ENCODE data around the gene CARD11. TPM values are rescaled to one million over a fixed set of nuclear protein-coding genes. Genes with fewer than 3 reads are reported as not detected.
"Not testable (repeated sequence)": the region's sequence is repeated elsewhere in the genome, so short reads cannot be mapped to it uniquely, and the experiment has no call there.

Gene CARD11
- total and polyA plus RNA-seq, 5 experiments from 2014 or later = 10.8 to 109 (median 40.2) TPM

DNA sequence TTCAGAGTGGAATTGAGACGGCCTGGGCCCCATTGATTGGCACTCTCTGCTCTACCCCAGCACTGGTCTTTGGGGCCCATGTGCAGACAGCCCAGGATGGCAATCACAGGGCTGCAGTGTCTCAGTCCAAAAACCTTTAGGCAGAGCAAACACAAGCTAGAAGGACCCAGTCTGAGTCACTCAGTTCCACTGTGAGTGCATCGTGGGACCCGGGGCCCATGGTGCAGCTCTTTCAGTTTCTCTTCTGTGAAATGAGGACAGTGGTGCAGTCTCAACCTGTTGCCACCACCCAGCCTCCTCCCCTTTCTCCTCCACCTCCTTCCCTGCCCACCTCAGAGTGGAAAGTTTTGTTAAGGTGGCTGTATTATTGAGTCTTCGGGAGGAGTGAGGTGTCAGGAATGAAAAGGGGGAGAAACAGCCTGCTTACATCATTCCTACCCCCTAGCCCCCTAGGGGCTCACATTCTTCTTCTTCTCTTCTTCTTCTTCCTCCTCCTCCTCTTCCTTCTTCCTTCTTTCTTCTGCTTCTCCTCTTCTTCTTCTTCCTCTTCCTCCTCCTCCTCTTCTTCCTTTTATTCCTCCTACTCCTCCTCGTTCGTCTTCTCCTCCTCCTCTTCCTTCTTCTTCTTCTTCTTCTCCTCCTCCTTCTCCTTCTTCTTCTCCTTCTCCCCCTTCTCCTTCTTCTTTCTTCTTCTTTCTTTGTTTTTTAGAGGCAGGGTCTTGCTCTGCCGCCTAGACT is 19.5 kb upstream of the CARD11 start:
- Mint-ChIP-seq H3K9me3 (no peaks in the 10 kb centered on the region), H3K36me3 (no peaks in the 10 kb centered on the region), H3K4me1 (peaks cover 37 to 67% (median 57%) of the 10 kb centered on the region in 4 donors), H3K27ac (peak overlapping the region; percentile 85 to 97 (median 95)), H3K4me3 (peak overlapping the region; percentile 57 to 90 (median 78)), H3K27me3 (no peaks in the 10 kb centered on the region)
- peak; percentile 27 to 78 (median 46) for DNase-seq
- peak; percentile 82 to 88 for ATAC-seq
- POLR2A ChIA-PET = interaction anchor here (0.7 to 2.1 kb wide), 4 partner anchors 11 to 192 kb away, joined by 3 to 7 read pairs (median 4); no protein-coding TSS in a partner anchor

DNA sequence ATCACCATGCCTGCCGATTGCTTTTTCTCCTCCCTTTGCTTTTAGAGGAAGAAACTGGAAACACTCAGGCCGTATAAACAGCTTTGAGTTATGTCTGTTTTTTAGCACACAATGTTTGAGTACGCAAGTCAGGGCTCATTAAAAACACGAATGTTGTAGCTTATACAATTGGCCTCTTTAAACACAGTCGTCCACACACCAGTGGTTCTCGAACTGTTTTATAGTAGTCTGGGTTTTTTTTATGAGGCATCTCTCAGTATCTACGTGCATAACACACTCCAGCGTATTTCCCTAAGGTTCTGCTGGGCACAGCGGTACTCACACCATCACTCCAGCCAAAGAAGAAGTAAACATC is 13.4 kb upstream of the CARD11 start:
- no peak for ATAC-seq
- no peak overlapping the region for H3K27ac Mint-ChIP-seq
- H3K4me3 Mint-ChIP-seq = no peak overlapping the region
- POLR2A ChIA-PET = no interaction called here
- no peaks in the 10 kb centered on the region for H3K27me3 Mint-ChIP-seq
- H3K9me3 Mint-ChIP-seq = peaks cover 0 to 10% (median 0%) of the 10 kb centered on the region in 9 donors
- H3K4me1 Mint-ChIP-seq = peaks cover 0 to 6% (median 3%) of the 10 kb centered on the region in 4 donors
- H3K36me3 Mint-ChIP-seq = peaks cover 0 to 6% (median 5%) of the 10 kb centered on the region in 3 donors
- no peak for DNase-seq

DNA sequence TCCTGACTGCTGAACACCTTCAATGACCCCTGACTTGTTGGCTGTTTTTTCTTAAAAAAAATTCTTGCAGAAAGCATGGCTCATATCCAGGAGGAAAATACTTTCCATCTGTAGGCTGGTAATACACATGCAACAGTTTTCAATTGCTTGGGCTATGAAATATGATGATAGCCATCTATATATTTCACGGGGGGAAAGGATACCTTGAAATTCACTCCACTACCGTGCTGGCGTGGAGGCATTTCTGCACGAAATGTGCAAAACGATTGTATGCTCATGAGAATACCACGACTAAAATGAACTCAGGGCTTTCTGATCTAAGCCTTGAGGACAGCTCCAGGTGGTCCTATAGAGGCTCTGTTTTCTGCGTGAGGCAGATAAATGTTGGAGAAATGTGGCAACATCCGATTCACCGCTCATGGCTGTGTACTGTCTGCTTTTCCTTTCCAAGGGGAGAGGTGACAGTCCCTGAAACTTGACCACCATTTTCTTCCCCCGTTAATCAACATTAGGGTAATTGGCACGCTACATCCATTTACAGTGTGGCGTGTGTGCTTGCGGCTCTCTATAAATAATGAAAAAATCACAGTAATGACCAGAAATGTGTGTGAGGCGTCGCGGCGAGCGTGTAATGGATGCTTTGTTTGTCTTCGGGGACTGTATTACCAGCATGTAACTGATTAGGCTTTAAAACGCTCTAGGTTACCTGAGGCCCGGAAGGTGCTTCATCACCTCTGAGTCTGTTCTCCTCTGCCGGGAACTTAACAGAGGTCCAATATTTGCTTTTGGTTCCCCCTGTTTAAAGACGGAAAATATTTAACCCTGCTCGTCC is 12.8 kb upstream of the CARD11 start:
- Mint-ChIP-seq H3K36me3 (peaks cover 0 to 6% (median 5%) of the 10 kb centered on the region in 3 donors), H3K27me3 (no peaks in the 10 kb centered on the region), H3K4me3 (no peak overlapping the region), H3K4me1 (peaks cover 0 to 5% (median under 1%) of the 10 kb centered on the region in 4 donors), H3K27ac (no peak overlapping the region), H3K9me3 (peaks cover 0 to 10% (median under 1%) of the 10 kb centered on the region in 9 donors)
- DNase-seq = no peak
- POLR2A ChIA-PET = interaction anchor here (0.6 kb wide), 1 partner anchor 21 kb away, joined by 3 read pairs; no protein-coding TSS in a partner anchor
- ATAC-seq = no peak

GRCh38 chr7:3055626-3056025 is 12.0 kb upstream of the CARD11 start:
- H3K27ac Mint-ChIP-seq = peak overlapping the region in 3 of 10 donors; percentile 8 to 57 (median 44)
- no peak for ATAC-seq
- H3K27me3 Mint-ChIP-seq = no peaks in the 10 kb centered on the region
- peaks cover 0 to 13% (median 6%) of the 10 kb centered on the region in 3 donors for H3K36me3 Mint-ChIP-seq
- H3K4me1 Mint-ChIP-seq = peaks cover 0 to 5% (median under 1%) of the 10 kb centered on the region in 4 donors
- peaks cover 0 to 15% (median 8%) of the 10 kb centered on the region in 9 donors for H3K9me3 Mint-ChIP-seq
- no peak overlapping the region for H3K4me3 Mint-ChIP-seq
- POLR2A ChIA-PET = interaction anchor here (0.6 kb wide), 1 partner anchor 20 kb away, joined by 3 read pairs; no protein-coding TSS in a partner anchor
- no peak for DNase-seq

DNA sequence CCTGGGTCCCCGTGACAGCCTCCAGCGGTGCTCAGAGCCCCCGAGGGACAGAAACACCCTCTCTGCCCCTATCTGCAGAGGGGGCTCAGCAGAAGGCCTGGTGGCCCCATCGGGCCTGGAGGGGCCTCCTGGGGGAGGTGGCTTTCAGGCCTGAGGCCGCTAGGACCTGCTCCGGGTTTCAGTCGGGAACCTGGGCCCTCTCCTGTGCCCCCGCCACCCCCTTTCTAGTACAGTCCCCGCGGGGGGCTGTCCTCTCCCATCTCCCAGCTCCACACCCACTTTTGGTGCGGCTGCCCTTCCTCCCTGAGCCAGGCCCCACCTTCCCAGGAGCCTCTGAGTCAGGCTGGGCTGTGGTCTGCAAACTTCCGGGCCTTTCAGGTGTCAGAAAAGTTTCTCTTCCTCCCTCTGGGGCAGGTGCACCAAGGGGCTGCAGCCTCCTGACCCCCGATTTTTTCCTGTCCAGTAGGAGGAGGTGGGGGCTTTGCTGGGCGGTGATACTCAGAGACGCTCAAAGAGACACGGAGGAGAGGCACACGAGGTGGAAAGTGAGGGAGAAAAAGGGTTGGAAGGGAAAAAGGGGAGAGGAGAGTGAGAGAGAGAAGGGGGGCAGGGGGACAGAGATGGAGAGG is 692 bp downstream of the CARD11 start:
- peak overlapping the region; percentile 90 to 96 (median 93) for H3K4me3 Mint-ChIP-seq
- POLR2A ChIA-PET = interaction anchor here (0.6 to 4.8 kb wide), 7 partner anchors 10 to 97 kb away, joined by 3 to 22 read pairs (median 3); no protein-coding TSS in a partner anchor

DNA sequence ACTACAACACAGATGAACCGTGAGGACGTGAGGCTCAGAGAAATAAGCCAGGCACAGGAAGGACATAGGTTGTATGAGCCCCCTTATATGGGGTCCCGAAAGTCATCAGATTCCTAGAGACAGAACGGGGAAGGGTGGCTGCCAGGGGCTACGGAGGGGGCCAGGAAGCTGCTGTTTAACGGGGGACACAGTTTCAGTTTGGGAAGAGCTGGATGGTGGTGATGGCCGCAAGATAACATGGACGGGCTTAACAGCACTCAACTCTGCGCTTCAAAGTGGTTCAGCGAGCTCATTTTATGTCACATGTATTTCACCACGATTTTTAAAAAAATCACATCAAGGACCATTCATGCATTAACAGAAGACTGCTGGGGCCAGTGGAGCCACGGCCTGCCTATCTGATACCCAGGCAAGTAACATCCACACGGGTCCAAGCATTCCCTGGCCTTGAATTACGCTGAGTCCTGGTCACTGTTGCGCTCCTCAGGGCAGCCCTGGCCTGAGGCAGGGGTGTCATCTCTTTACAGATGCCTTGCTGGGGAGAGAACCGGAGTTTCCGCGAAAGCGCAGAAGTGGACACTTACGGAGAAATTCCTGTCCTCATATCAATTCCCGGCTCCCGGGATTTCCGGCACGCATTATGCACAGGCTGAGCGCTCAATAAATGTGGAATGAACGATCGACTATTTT is 1.5 kb downstream of the CARD11 start:
- Mint-ChIP-seq H3K36me3 (peaks cover 0 to 37% (median 5%) of the 10 kb centered on the region in 3 donors), H3K27ac (peak overlapping the region; percentile 87 to 96 (median 93)), H3K4me3 (peak overlapping the region; percentile 90 to 96 (median 93)), H3K27me3 (no peaks in the 10 kb centered on the region), H3K9me3 (no peaks in the 10 kb centered on the region), H3K4me1 (peaks cover 32 to 78% (median 70%) of the 10 kb centered on the region in 4 donors)
- ATAC-seq = no peak
- DNase-seq = no peak
- POLR2A ChIA-PET = interaction anchor here (0.6 to 4.8 kb wide), 8 partner anchors 11 to 98 kb away, joined by 3 to 22 read pairs (median 3); no protein-coding TSS in a partner anchor

More for the DNA sequence above, 692 bp downstream of the CARD11 start:
- H3K27me3 Mint-ChIP-seq = no peaks in the 10 kb centered on the region
- peaks cover 28 to 70% (median 63%) of the 10 kb centered on the region in 4 donors for H3K4me1 Mint-ChIP-seq
- peak; percentile 65 to 72 for ATAC-seq
- peaks cover 0 to 35% (median 5%) of the 10 kb centered on the region in 3 donors for H3K36me3 Mint-ChIP-seq
- H3K9me3 Mint-ChIP-seq = no peaks in the 10 kb centered on the region
- peak overlapping the region; percentile 87 to 96 (median 93) for H3K27ac Mint-ChIP-seq
- peak; percentile 41 to 81 (median 60) for DNase-seq

DNA sequence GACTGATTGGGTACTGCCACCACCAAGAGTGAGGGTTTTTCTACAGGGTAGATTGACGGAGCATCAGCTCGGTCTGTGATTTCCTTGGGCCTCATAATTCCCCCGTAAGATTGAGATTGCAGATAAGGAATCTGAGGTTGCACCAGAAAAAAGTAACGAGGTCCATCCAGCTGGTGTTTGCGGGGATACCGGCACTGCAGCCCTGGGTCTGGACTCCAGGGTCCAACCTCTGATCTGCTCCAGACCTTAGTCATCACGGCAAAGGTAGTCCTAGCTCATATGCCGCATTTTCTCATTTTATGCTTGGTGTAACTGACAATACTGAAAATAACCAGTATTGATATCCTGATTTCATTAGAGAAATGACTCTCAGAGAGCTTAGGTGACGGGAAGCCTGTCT is 3.9 kb downstream of the CARD11 start:
- H3K27me3 Mint-ChIP-seq = no peaks in the 10 kb centered on the region
- peaks cover 0 to 52% (median 5%) of the 10 kb centered on the region in 3 donors for H3K36me3 Mint-ChIP-seq
- POLR2A ChIA-PET = interaction anchor here (2.6 to 4.8 kb wide), 2 partner anchors 9 to 52 kb away, joined by 13 to 22 read pairs; no protein-coding TSS in a partner anchor
- peak overlapping the region; percentile 25 to 96 (median 76) for H3K4me3 Mint-ChIP-seq
- peaks cover 37 to 86% (median 82%) of the 10 kb centered on the region in 4 donors for H3K4me1 Mint-ChIP-seq
- peak overlapping the region; percentile 76 to 94 (median 93) for H3K27ac Mint-ChIP-seq
- no peak for DNase-seq
- no peaks in the 10 kb centered on the region for H3K9me3 Mint-ChIP-seq
- no peak for ATAC-seq

DNA sequence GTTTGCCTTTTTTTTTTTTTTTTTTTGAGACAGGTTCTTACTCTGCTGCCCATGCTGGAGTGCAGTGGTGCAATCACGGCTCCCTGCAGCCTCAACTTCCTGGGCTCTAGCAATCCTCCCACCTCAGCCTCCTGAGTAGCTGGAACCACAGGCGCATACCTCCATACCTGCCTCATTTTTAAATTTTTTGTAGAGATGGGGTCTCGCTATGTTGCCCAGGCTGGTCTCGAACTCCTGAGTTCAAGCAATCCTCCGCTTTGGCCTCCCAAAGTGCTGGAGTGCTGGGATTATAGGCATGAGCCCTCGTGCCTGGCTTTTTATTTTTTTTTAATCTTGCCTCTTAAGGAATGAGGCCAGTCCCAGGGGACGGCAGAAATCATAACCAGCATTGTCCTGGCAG is 5.7 kb downstream of the CARD11 start:
- DNase-seq, ATAC-seq, H3K27me3 Mint-ChIP-seq, H3K9me3 Mint-ChIP-seq: not testable (repeated sequence)
- Mint-ChIP-seq H3K36me3 (peaks cover 0 to 64% (median 7%) of the 10 kb centered on the region in 3 donors), H3K4me1 (peaks cover 43 to 85% (median 84%) of the 10 kb centered on the region in 4 donors), H3K27ac (peak overlapping the region; percentile 82 to 94 (median 92)), H3K4me3 (peak overlapping the region in 7 of 10 donors; percentile 29 to 72 (median 61))
- POLR2A ChIA-PET = interaction anchor here (0.7 kb wide), 2 partner anchors 13 to 55 kb away, joined by 3 to 4 read pairs; no protein-coding TSS in a partner anchor

- H3K27me3 Mint-ChIP-seq = no peaks in the 10 kb centered on the region
- no peak for DNase-seq
- peaks cover 45 to 86% (median 84%) of the 10 kb centered on the region in 4 donors for H3K4me1 Mint-ChIP-seq
- H3K4me3 Mint-ChIP-seq = peak overlapping the region in 2 of 10 donors; percentile 3 to 22
- no peak for ATAC-seq
- H3K27ac Mint-ChIP-seq = peak overlapping the region; percentile 45 to 94 (median 82)
- H3K9me3 Mint-ChIP-seq = no peaks in the 10 kb centered on the region
- POLR2A ChIA-PET = interaction anchor here (0.7 kb wide), 1 partner anchor 12 kb away, joined by 3 read pairs; no protein-coding TSS in a partner anchor
- H3K36me3 Mint-ChIP-seq = peaks cover 2 to 71% (median 9%) of the 10 kb centered on the region in 3 donors
Observed at GRCh38 chr7:3037259-3037658, 6.4 kb downstream of the CARD11 start.

- no peaks in the 10 kb centered on the region for H3K27me3 Mint-ChIP-seq
- H3K9me3 Mint-ChIP-seq = no peaks in the 10 kb centered on the region
- peak overlapping the region in 5 of 10 donors; percentile 19 to 84 (median 62) for H3K27ac Mint-ChIP-seq
- ATAC-seq (no peak), DNase-seq (no peak)
- peaks cover 40 to 81% (median 77%) of the 10 kb centered on the region in 4 donors for H3K4me1 Mint-ChIP-seq
- H3K4me3 Mint-ChIP-seq = peak overlapping the region in 1 of 10 donors; percentile 60
- POLR2A ChIA-PET = no interaction called here
- peaks cover 5 to 74% (median 18%) of the 10 kb centered on the region in 3 donors for H3K36me3 Mint-ChIP-seq
Observed at GRCh38 chr7:3034591-3035150, 9.0 kb downstream of the CARD11 start.

DNA sequence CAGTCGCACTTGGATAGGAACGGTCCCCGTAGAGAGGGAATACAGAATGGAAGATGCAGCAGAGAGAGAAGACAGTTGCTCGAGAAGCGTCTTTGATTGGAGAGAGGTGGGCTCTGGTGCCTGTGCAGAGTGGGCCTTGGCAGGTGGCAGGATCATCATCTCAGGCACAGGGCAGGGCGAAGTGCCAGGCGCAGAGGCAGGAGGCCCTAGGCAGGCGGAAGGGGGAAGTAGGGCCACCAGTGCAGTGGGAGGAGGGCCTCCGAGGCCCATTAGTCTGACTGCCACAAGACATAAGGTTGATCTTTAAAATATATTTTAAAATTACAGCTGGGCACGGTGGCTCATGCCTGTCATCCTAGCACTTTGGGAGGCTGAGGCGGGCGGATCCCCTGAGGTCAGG is 10.1 kb downstream of the CARD11 start:
- Mint-ChIP-seq H3K4me3 (peak overlapping the region in 3 of 10 donors; percentile 5 to 51 (median 30)), H3K27me3 (no peaks in the 10 kb centered on the region), H3K36me3 (peaks cover 5 to 75% (median 20%) of the 10 kb centered on the region in 3 donors), H3K4me1 (peaks cover 40 to 81% (median 77%) of the 10 kb centered on the region in 4 donors), H3K27ac (peak overlapping the region; percentile 56 to 95 (median 80)), H3K9me3 (no peaks in the 10 kb centered on the region)
- ATAC-seq = no peak
- POLR2A ChIA-PET = interaction anchor here (1.1 kb wide), 1 partner anchor 54 kb away, joined by 3 read pairs; no protein-coding TSS in a partner anchor
- no peak for DNase-seq

Measured in naive thymus-derived CD8-positive, alpha-beta T cell (primary cell).